ENCODE data around the gene ZNF597.

The ZNF597 gene

GRCh38 chr16:3443108-3444031 lies at the start of gene ZNF597, which contains the start of gene NAA60:
Gene ZNF597, minus strand, starts transcription at chr16:3443504. Its CDS starts 351 bp downstream, at chr16:3443153.
Gene NAA60, plus strand, starts transcription at chr16:3443680. Its CDS starts 32,548 bp downstream, at chr16:3476228.
- Histone ChIP-seq H3K79me2 (ENCODE audit: insufficient read depth, low read length) (peaks cover 30% of the 10 kb centered on the region), H3K4me3 (ENCODE audit: insufficient read depth, low read length, poor library complexity, severe bottlenecking) (peak within 1 kb of the TSS; percentile 67), H2AFZ (ENCODE audit: low read depth, low read length, severe bottlenecking) (no peak within 1 kb of the TSS), H3K9me3 (ENCODE audit: insufficient read depth, low read length) (no peaks in the 10 kb centered on the region), H3K9ac (ENCODE audit: low read length) (peak within 1 kb of the TSS; percentile 60), H4K20me1 (ENCODE audit: low read depth, low read length) (no peaks in the 10 kb centered on the region), H3K9me2 (replicated peaks; ENCODE audit: insufficient read depth, low read length) (no peaks in the 10 kb centered on the region), H3K36me3 (ENCODE audit: low read length) (peaks cover 6% of the 10 kb centered on the region; the same call in 1 of the 2 replicates), H3K27ac (ENCODE audit: low read depth, low read length) (peak within 1 kb of the TSS; percentile 13; the same call in 1 of the 2 replicates), H3F3A (ENCODE audit: insufficient read depth) (no peaks in the 10 kb centered on the region), H3K27me3 (ENCODE audit: low read length) (no peaks in the 10 kb centered on the region), H3K4me2 (ENCODE audit: low read depth, low read length, poor library complexity, severe bottlenecking) (peak within 1 kb of the TSS; percentile 75)
- TF ChIP-seq EZH2phosphoT487 (conservative IDR thresholded peaks at IDR 0.05; ENCODE audit: low read length) (no peak), CTCF (IDR thresholded peaks at IDR 0.05; ENCODE audit: insufficient read depth, low read length, poor library complexity, severe bottlenecking) (no peak)

GRCh38 chr16:3492356-3492755 lies 49.1 kb upstream of the ZNF597 start:
- no peaks in the 10 kb centered on the region for H3K9me2 ChIP-seq (replicated peaks; ENCODE audit: insufficient read depth, low read length)
- no peaks in the 10 kb centered on the region for H3K27me3 ChIP-seq (ENCODE audit: low read length)
- H3K79me2 ChIP-seq (ENCODE audit: insufficient read depth, low read length) = no peaks in the 10 kb centered on the region
- no peak overlapping the region for H3K4me3 ChIP-seq (ENCODE audit: insufficient read depth, low read length, poor library complexity, severe bottlenecking)
- TF ChIP-seq EZH2phosphoT487 (conservative IDR thresholded peaks at IDR 0.05; ENCODE audit: low read length) = no peak
- no peak for TF ChIP-seq CTCF (IDR thresholded peaks at IDR 0.05; ENCODE audit: insufficient read depth, low read length, poor library complexity, severe bottlenecking)
- no peak overlapping the region for H3K27ac ChIP-seq (ENCODE audit: low read depth, low read length)
- H3F3A ChIP-seq (ENCODE audit: insufficient read depth) = peaks cover 3% of the 10 kb centered on the region; the same call in 1 of the 2 replicates
- H3K9ac ChIP-seq (ENCODE audit: low read length) = no peak overlapping the region
- no peak overlapping the region for H2AFZ ChIP-seq (ENCODE audit: low read depth, low read length, severe bottlenecking)
- H3K4me2 ChIP-seq (ENCODE audit: low read depth, low read length, poor library complexity, severe bottlenecking) = no peak overlapping the region
- no peaks in the 10 kb centered on the region for H3K36me3 ChIP-seq (ENCODE audit: low read length)
- no peaks in the 10 kb centered on the region for H3K9me3 ChIP-seq (ENCODE audit: insufficient read depth, low read length)
- no peaks in the 10 kb centered on the region; the same call in 1 of the 2 replicates for H4K20me1 ChIP-seq (ENCODE audit: low read depth, low read length)

GRCh38 chr16:3490911-3491629 lies 47.8 kb upstream of the ZNF597 start:
- H3K4me2 ChIP-seq (ENCODE audit: low read depth, low read length, poor library complexity, severe bottlenecking) = no peak overlapping the region
- H3K9me2 ChIP-seq (replicated peaks; ENCODE audit: insufficient read depth, low read length) = no peaks in the 10 kb centered on the region
- H3K27me3 ChIP-seq (ENCODE audit: low read length) = no peaks in the 10 kb centered on the region
- no peaks in the 10 kb centered on the region for H3F3A ChIP-seq (ENCODE audit: insufficient read depth)
- no peaks in the 10 kb centered on the region for H3K36me3 ChIP-seq (ENCODE audit: low read length)
- H3K9me3 ChIP-seq (ENCODE audit: insufficient read depth, low read length) = no peaks in the 10 kb centered on the region
- no peak overlapping the region for H2AFZ ChIP-seq (ENCODE audit: low read depth, low read length, severe bottlenecking)
- no peaks in the 10 kb centered on the region for H3K79me2 ChIP-seq (ENCODE audit: insufficient read depth, low read length)
- no peak overlapping the region for H3K9ac ChIP-seq (ENCODE audit: low read length)
- H4K20me1 ChIP-seq (ENCODE audit: low read depth, low read length) = no peaks in the 10 kb centered on the region; the same call in 1 of the 2 replicates
- TF ChIP-seq CTCF (IDR thresholded peaks at IDR 0.05; ENCODE audit: insufficient read depth, low read length, poor library complexity, severe bottlenecking) (no peak), EZH2phosphoT487 (conservative IDR thresholded peaks at IDR 0.05; ENCODE audit: low read length) (no peak)
- H3K4me3 ChIP-seq (ENCODE audit: insufficient read depth, low read length, poor library complexity, severe bottlenecking) = no peak overlapping the region
- H3K27ac ChIP-seq (ENCODE audit: low read depth, low read length) = no peak overlapping the region
